Fibroblast of mammary gland (primary cell): ENCODE data around the gene SMC5.

Source experiments
- DNase-seq: peaks from one replicate; pipeline ENCODE4 v3.0.0-alpha.2; 2010; ENCODE audit warnings: low read depth
- H3K4me3 ChIP-seq: 2 replicates; pipeline ENCODE4 v1.5.1; 2011; ENCODE audit warnings: low read depth, mild to moderate bottlenecking, low read length, moderate library complexity; ENCODE audit not compliant: control insufficient read depth
- TF ChIP-seq, protein P1 (sequence below): conservative IDR thresholded peaks from 2 replicates; pipeline ENCODE4 v1.5.1; 2011; ENCODE audit warnings: low read depth, low read length, inconsistent platforms; ENCODE audit not compliant: control insufficient read depth, insufficient read depth

Gene SMC5

DNA sequence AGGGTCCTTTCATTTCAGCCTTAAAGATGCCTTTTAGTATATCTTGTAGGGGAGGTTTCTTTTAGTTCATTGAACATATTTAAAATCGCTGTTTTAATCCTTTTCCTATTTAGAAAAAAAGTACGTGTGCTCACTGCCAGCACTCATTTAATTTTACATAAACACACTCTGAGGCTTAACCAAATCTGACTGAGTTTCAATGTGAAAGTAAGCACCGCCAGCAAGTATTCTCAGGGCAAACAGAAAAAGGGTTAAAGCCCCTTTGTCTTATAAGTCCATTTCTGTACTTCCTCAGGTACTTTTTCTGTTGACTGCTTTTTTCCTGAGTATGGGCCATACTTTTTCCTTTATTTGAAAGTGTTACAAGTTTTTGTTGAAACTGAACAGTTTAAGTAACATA, 31.8 kb downstream of the SMC5 start:
- no peak for DNase-seq
- TF ChIP-seq, protein P1, sequence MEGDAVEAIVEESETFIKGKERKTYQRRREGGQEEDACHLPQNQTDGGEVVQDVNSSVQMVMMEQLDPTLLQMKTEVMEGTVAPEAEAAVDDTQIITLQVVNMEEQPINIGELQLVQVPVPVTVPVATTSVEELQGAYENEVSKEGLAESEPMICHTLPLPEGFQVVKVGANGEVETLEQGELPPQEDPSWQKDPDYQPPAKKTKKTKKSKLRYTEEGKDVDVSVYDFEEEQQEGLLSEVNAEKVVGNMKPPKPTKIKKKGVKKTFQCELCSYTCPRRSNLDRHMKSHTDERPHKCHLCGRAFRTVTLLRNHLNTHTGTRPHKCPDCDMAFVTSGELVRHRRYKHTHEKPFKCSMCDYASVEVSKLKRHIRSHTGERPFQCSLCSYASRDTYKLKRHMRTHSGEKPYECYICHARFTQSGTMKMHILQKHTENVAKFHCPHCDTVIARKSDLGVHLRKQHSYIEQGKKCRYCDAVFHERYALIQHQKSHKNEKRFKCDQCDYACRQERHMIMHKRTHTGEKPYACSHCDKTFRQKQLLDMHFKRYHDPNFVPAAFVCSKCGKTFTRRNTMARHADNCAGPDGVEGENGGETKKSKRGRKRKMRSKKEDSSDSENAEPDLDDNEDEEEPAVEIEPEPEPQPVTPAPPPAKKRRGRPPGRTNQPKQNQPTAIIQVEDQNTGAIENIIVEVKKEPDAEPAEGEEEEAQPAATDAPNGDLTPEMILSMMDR = no peak
- no peak overlapping the region for H3K4me3 ChIP-seq

DNA sequence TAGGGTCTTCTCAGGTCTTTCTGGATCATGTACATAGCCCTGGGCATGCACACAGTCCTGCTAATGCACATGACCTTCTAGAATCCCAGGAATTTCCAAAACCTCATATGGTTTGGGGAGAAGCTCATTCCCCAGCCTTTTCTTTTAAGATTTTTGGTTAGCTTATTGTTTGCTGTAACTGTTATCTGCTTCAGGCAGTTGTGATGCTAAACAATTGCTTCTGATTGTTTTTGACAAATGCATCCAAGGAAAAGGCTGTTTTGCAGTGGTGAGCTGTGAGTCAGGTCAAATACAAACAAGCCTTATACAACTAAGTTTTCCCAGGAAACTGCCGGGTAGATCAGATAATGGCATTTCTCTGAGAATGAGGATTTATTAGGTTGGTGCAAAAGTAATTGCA, 32.7 kb downstream of the SMC5 start:
- TF ChIP-seq, protein P1 = no peak
- H3K4me3 ChIP-seq = no peak overlapping the region
- DNase-seq = no peak

DNA sequence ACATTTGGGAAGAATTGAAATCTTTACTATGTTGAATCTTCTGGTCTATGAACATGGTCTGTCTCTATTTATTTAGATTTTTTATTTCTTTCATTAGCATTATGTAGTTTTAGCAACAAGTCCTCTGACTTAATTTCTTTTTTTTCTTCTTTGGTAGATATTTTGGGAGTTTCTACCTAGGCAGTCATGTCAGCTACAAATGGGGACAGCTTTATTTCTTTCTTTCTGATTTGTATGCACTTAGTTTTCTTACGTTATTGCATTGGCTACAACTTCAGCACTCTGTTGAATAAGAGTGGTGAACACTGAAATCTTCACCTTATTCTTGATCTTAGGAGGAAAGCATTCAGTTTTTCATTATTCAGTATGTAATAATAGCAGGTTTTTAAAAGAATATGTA, 33.5 kb downstream of the SMC5 start:
- H3K4me3 ChIP-seq = no peak overlapping the region
- no peak for DNase-seq
- TF ChIP-seq, protein P1 = no peak

DNA sequence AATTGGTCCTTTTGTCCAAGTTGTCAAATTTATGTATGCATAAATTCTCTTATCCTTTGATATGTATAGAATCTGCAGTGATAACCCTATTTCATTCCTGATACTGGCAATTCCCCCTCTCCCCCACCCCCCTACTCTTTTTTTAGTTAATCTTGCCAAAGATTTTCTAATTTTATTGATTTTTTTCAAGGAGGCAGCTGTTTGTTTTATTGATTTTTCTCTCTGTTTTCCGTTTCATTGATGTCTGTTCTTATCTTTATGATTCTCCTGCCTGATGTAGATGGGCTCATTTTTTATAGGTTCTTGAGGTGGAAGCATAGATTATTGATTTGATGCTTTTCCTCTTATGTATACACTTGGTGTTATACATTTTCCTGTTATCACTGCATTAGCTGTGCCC, 34.4 kb downstream of the SMC5 start:
- TF ChIP-seq, protein P1 = no peak
- no peak overlapping the region for H3K4me3 ChIP-seq
- DNase-seq = no peak

DNA sequence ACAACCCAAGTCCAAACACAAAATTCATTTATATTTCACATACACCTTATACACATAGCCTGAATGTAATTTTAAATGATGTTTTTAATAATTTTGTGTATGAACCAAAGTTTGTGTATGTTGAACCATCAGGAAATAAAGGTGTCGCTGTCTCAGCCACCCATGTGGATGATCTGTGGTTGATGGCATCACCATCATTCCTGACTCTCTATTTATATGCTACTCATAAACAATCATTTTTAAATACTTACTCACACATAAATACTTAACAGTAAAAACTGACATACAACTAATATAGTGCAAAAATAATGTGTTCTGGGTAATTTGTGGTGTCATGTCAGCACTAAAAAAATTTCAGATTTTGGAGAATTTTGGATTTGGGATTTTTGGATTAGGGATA, 38.4 kb downstream of the SMC5 start:
- TF ChIP-seq, protein P1 = no peak
- H3K4me3 ChIP-seq = no peak overlapping the region
- DNase-seq = peak; percentile 11

DNA sequence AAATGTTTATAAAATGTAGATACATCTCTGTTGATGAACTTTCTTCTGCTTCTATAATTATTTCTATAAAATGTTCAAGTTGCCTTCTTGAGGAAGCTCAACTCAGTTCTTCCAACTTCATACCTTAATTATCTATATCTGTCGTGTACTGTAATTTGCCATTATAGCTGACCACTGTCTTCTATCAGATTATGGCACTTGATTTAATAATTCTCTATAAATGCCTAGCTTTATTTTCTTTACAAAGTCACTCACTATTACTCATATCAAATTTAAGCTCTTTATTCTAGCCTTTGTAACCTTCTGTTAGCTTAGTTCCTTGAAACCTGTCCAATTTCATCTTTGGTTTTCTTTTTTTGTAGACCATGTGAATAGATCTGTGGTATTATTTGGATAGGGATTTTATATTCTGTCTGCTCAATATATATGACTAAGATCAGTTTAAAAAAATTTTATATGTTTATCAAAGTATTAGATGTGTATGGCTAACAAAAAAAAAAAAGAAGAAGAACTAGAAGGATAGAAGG, 39.5 kb downstream of the SMC5 start:
- H3K4me3 ChIP-seq = no peak overlapping the region
- no peak for DNase-seq
- TF ChIP-seq, protein P1 = no peak

DNA sequence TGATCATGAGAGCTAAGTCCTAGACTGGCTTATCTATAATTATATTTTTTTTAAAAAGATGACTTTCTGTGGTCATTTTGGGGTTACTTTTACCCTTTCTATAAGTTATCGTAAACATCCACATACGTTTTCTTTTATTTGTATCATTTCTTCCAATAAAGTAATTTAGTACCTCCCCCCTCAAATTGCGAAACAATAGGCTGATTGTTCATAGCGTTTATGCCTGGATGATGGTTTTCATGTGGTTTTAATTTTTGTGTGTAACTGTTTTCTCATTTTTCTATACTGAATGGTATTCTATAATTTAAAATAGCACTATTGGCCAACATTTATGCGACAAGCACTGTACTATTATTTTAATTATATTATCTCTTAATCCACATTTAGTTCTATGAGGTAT, 44.5 kb downstream of the SMC5 start:
- peak; percentile 73 for DNase-seq
- no peak overlapping the region for H3K4me3 ChIP-seq
- TF ChIP-seq, protein P1 = no peak
